ENCODE results near the gene GUCA2A.

The GUCA2A gene

DNA sequence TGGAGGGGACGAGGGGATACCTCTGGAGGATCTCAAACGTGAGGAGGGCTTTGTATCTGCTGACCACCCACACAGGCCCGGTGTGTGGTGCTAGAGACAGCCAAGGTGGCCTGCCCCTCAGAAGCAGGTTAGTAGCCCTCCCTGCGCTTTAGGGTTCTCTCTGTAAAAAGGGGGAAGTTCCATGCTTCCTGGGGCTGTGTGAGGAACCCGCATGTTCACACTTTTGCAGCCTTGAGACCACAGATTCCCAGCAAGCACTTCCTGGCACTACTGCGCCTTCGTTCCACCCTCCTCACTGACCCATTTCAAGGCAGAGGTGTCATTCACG is 19.2 kb downstream of the GUCA2A start:
- TF ChIP-seq, protein P1, sequence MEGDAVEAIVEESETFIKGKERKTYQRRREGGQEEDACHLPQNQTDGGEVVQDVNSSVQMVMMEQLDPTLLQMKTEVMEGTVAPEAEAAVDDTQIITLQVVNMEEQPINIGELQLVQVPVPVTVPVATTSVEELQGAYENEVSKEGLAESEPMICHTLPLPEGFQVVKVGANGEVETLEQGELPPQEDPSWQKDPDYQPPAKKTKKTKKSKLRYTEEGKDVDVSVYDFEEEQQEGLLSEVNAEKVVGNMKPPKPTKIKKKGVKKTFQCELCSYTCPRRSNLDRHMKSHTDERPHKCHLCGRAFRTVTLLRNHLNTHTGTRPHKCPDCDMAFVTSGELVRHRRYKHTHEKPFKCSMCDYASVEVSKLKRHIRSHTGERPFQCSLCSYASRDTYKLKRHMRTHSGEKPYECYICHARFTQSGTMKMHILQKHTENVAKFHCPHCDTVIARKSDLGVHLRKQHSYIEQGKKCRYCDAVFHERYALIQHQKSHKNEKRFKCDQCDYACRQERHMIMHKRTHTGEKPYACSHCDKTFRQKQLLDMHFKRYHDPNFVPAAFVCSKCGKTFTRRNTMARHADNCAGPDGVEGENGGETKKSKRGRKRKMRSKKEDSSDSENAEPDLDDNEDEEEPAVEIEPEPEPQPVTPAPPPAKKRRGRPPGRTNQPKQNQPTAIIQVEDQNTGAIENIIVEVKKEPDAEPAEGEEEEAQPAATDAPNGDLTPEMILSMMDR (conservative IDR thresholded peaks at IDR 0.05; ENCODE audit: low read length), result no peak
- DNase-seq (ENCODE audit: low read depth), result no peak
- no peak overlapping the region for H3K4me3 ChIP-seq (ENCODE audit: low read length)

DNA sequence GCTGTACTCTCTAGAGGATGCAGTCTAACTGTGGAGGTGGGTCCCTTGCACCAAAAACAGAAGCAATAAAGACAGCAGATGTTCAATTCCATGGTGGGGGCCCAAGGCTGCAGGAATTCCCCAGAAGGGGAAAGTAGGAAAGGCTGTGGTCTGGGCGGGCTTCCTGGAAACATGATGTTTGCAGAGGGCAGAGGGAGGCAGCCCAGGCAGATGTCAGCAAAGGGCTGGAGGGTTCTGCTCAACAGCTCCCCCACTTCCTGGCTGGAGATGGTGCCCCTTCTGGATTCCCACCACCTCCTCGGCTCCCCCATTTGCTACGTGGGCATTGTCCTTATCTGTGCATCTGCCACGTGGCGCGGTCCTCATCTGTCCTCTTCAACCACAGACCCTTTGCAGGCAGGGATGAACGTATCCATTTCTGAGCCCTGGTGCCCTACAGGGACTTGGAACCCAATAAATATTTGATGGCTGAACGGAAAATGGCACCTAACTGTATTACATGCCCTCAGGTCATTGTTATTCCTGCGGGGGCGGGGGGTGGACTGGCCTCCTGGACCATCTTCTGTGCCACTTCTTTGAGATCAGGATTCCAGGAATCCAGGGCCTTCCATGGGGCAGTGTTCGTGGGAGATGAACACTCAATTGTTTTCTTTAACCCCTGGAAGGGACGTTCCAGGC is 19.7 kb downstream of the GUCA2A start:
- TF ChIP-seq, protein P1 (conservative IDR thresholded peaks at IDR 0.05; ENCODE audit: low read length), result no peak
- DNase-seq (ENCODE audit: low read depth), result no peak
- H3K4me3 ChIP-seq (ENCODE audit: low read length), result no peak overlapping the region

DNA sequence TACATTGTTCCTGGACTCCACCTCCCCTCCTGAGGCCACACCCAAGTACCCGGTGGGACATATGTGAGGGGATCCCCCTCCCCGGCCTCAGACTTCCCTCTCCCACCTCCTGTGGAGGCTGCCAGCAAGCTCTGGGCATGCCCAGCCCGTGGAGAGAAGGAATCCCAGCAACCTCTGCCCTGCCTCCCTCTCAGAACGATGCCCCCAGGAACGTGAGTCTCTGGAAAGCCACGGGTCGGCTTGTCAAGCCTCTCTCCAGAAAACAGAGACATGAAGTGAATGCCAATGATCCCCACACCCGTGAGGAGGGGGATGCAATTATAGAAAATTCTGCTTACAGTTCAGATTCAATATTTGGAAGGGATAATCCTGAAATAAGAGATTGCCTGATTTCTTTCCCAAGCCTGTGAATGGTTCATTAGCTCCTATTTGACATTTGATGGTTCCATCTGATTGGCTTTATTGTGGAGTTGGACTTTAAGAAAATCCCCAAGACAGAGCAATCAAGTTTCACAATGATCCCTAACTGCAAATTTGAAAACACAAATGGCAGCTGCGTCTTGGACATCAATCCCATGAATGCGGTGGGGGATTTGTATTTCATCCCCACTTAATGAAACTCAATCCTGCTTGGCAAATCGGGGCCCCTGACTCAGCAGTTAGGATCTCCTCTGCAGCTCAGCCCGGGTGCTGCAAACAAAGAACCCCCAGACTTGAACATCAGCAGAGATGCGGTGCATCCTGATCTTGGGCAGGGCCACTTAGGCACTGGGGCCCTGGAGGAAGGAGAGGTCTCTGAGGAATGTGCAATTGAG is 20.4 kb downstream of the GUCA2A start:
- TF ChIP-seq, protein P1 (conservative IDR thresholded peaks at IDR 0.05; ENCODE audit: low read length), result no peak
- no peak overlapping the region for H3K4me3 ChIP-seq (ENCODE audit: low read length)
- DNase-seq (ENCODE audit: low read depth), result no peak

DNA sequence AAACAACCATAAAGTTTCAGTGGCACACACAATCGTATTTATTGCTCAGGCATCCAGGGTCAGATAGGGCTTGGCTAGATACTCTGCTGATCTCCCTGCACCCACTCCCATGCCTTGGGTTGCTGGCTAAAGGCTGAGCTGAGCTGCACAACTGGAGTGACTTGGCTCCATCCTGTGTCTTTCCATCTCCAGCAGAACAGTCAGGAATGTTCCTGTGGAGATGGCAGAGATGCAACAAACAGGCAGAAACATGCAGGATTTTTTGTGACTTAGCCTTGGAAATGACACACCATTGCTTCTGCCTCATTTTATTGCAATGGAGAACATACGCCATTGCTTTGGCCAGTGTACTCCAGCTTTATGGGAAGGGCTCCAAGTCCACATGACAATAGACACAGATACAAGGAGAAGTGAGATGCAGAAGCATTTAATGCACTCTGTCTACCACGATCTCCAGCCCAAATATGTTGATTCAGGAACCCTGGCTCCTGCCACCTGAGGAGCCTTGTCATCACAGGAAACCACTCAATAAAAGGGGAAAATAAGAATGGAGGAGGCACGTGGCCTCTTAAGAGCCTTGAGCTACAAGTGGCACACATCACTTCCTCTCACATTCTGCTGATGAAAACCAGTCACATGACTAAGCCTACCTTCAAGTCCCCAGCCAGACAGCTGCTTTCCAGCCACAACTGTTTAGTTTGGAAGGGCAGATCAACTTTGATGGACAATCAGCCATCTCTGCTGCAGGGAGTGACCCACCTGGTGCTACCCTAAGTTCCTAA is 21.5 kb downstream of the GUCA2A start:
- DNase-seq (ENCODE audit: low read depth), result no peak
- H3K4me3 ChIP-seq (ENCODE audit: low read length), result no peak overlapping the region
- TF ChIP-seq, protein P1 (conservative IDR thresholded peaks at IDR 0.05; ENCODE audit: low read length), result no peak

DNA sequence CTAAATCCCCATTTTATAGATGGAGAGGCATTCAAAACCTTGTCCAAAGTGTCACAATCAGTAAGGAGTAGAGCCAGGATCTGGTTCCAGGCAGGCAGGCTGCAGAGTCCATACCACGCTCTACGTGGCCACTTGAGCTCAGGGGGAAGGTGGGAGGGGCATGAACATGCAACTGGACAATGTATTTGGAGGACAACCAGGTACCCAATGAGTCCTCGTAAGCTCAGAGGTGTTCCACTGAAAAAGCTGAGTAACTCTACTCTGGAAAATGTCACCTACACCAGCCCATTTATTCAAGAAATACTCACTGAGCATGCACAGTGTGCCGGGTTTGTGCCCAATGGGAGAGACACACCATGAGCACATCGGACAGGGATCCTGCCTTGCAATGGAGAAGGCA is 22.6 kb downstream of the GUCA2A start:
- no peak overlapping the region for H3K4me3 ChIP-seq (ENCODE audit: low read length)
- TF ChIP-seq, protein P1 (conservative IDR thresholded peaks at IDR 0.05; ENCODE audit: low read length), result no peak

DNA sequence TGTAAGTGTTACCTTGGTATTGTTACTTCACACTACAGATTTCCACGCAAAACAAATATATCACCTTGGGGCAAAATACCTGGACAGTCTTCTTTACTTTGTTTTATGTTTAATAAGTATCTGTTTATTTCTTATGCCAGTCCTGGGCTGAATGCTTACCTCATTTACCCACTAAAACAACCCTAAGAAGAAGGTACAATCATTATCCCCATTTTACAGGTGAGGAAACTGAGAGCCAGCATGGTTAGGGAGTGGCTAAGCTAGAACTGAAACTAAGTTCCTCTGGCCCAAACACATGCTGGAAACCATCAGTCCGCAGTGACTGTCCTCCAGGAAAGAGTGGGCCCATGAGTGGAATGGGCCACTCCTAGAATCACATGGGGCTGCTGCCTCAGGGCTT is 24.4 kb downstream of the GUCA2A start:
- TF ChIP-seq, protein P1 (conservative IDR thresholded peaks at IDR 0.05; ENCODE audit: low read length), result no peak
- H3K4me3 ChIP-seq (ENCODE audit: low read length), result no peak overlapping the region
- no peak for DNase-seq (ENCODE audit: low read depth)

More for the DNA sequence above, 22.6 kb downstream of the GUCA2A start:
- DNase-seq (ENCODE audit: low read depth), result no peak
